CD4-positive, alpha-beta T cell treated with Interleukin-12 subunit alpha and Interleukin-12 subunit beta, for 1 hour (primary cell): Measurements from ENCODE around the gene BASP1.
"Not testable (repeated sequence)": the region's sequence is repeated elsewhere in the genome, so short reads cannot be mapped to it uniquely, and the experiment has no call there.

Source experiments
- DNase-seq: peaks from one replicate; pipeline ENCODE4 v3.0.0-alpha.2; 2020

Gene BASP1

DNA sequence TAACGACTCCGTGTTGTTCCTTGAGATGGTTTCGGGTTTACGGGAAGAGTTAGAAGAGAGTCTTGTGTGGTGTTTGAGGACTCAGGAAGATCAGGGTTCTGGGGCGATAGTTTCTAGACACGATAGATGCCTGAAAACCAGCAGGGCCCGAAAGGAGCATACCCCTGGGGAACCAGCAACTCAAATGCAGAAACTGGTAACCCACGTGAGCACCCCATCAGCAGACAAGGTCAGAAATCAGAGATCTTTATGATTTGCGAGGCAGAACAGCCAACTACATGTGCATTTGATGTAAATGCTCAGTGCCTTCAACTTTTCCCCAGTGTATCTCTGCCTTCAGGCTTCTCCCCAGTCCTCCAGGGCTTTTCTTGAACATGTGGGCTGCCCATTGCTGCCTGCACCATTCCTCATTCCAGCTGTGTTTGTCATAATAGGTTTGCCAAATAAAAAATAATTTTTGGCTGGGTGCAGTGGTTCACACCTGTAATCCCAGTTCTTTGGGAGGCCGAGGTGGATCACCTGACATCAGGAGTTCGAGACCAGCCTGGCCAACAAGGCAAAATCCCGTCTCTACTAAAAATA, 75.1 kb downstream of the BASP1 start:
- DNase-seq = no peak

- DNase-seq = no peak
Observed at GRCh38 chr5:17294639-17295311, 77.3 kb downstream of the BASP1 start.

DNA sequence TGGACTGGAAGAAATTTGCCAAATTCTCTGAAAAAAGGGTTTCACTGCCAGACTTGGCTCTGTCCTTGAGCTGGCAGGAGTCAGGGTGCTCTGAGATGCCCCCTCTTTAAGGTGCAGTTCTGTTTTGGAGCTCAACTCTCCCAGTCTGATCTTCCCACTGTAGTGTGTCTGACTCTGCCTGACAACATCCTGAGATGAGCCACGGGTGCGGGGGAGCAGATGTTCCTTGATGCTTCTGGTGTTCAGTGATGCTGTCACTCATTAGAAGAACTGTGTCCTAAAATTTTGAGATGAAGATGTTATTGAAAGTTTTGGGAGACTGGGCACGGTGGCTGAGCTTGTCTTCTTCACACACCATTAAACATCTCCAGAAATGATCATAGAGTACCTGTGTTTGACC, 78.2 kb downstream of the BASP1 start:
- no peak for DNase-seq

- DNase-seq = no peak
Observed at GRCh38 chr5:17302106-17302505, 84.7 kb downstream of the BASP1 start.

DNA sequence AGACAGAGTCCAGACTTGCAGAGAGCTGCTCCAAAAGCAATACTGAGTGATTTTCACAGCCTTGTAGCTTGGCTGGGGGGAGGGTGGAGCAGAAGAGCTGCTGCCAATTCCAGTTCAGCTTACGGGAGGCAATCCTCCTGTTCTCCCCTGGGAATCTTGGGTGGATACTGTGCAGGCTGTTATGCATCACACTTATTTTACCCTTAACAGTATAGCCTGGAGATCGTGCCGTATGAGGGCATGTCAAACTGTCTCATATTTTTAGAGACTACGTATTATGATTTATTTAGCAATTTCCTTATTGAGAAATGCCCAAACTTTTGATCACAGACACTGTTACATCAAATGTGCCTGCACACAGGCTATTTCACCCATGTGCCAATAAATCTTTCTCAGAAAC, 85.2 kb downstream of the BASP1 start:
- DNase-seq = no peak

GRCh38 chr5:17304282-17304681, 86.9 kb downstream of the BASP1 start:
- no peak for DNase-seq

DNA sequence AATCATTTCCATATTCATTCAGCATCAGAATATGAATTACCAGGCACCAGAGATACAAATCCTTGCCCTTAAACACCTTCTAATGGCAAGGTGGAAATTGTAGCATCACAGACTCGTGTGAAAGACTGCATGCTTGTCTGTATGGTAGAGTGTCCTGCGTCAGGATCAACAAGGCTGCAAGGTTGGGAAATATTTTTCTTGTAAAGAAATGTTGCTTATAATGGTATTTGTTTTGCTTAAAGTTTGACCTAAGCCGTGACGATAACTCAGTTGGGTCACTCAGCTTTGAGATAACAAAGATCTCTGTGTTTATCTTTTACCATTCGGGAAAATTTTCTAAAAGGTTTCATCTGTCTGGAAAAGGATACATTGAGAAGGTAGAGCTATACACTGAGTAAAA, 87.6 kb downstream of the BASP1 start:
- DNase-seq = no peak

DNA sequence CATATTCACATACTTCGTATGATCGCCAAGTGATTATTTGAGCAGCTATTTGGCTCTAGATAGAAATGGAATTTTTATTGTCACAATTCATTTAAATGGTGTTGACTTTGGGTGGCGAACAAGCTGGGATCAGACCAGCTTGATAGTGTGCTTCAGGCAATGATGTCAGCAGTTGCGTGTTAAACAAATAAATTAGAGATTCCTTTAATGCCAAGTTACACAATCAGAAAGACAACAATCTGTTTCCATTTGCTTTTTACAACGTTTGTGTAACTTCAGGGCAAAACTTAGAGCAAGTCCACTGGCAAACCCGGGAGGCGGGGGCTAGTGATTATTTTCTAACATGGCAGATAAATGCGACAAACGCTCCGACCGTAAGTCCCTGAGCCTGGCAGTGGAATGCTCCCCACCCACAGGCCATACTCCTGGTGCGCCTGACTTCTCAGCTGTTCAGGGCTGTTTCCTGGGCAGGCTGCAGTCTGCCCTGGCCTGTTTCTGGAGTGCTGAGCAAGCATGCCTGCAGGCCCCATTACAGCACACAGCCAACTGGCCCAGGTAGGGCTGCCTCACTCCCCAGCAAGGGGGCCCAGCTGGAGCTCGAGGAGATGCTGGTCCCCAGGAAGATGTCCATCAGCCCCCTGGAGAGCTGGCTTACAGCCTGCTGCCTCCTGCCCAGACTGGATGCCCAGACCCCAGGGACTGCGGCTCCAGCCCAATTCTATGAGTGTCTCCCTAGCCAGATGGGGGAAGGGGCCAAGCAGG, 88.7 kb downstream of the BASP1 start:
- no peak for DNase-seq

- no peak for DNase-seq
Observed at GRCh38 chr5:17306726-17307091, 89.3 kb downstream of the BASP1 start.

DNA sequence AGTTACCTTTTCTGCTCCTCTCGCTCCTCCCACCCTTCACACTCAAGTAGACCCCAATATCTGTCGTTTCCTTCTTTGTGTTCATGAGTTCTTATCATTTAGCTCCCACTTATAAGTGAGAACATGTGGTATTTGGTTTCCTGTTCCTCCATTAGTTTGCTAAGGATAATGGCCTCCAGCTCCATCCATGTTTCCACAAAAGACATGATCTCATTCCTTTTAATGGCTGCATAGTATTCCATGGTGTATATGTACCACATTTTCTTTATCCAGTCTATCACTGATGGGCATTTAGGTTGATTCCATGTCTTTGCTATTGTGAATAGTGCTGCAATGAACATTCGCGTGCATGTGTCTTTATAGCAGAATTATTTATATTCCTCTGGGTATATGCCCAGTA, 90.0 kb downstream of the BASP1 start:
- not testable (repeated sequence) for DNase-seq

GRCh38 chr5:17308326-17309065, 91.1 kb downstream of the BASP1 start:
- no peak for DNase-seq

DNA sequence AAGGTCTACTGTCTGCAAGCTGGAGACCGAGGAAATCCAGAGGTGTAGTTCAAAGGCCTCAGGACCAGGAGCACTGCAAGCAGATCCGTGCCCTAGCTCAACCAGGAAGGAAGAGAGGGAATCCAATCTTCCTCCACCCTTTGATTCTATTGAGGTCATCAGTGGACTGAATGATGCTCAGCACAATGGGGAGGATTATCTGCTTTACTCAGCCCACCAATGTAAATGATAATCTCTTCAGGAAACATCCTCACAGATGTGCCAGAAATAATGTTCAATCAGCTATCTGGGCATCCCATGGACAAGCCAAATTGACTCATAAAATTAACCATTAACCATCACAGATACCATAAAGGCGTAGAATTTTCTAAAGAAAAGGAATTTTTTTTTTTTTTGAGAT, 92.0 kb downstream of the BASP1 start:
- no peak for DNase-seq

GRCh38 chr5:17310502-17310901, 93.1 kb downstream of the BASP1 start:
- DNase-seq = not testable (repeated sequence)

GRCh38 chr5:17311811-17312210, 94.4 kb downstream of the BASP1 start:
- DNase-seq = not testable (repeated sequence)

GRCh38 chr5:17312358-17312757, 94.9 kb downstream of the BASP1 start:
- DNase-seq = no peak

- no peak for DNase-seq
Observed at GRCh38 chr5:17314907-17315471, 97.6 kb downstream of the BASP1 start.

DNA sequence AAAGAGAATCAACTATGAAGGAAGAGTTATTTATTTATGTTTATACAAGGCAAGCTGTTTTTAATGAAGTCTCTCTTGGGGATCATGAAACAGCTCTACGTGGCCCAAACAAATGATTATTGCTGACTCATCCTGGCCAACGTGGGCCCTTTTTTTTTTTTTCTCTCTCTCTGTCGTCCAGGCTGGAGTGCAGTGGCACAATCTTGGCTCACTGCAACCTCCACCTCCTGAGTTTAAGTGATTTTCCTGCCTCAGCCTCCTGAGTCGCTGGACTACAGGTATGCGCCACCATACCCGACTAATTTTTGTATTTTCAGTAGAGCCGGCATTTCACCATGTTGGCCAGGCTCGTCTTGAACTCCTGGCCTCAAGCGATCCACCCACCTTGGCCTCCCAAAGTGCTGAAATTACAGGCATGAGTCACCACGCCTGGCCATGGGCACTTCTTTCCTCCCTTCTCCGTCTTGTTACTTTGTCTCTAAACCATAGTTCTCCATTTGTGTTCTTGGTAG, 98.3 kb downstream of the BASP1 start:
- DNase-seq = no peak

GRCh38 chr5:17316970-17317459, 99.6 kb downstream of the BASP1 start:
- no peak for DNase-seq

DNA sequence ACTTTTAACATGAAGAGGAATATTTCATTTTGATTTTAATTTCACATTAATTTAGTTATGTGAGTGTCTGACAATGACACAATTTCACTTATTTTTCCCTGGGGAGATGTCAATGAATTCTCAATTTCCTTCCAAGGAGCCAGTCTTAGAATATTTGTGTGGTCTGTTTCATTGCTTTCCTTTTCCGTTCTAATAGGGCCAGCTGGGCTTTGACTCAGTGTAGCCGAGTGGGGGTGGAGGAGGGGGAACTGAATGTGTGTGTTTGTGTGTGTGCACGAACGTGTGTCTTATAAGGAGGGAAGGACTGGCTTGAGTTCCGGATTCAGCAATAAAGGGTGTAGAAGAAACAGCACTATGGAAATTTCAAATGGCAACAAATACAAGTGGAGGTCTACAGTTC, 100.0 kb downstream of the BASP1 start:
- DNase-seq = no peak

GRCh38 chr5:17319095-17319494, 101.7 kb downstream of the BASP1 start:
- not testable (repeated sequence) for DNase-seq

- DNase-seq = no peak
Observed at GRCh38 chr5:17325770-17326599, 108.6 kb downstream of the BASP1 start.
